ENCODE data around the gene SULT4A1.

SULT4A1 gene

DNA sequence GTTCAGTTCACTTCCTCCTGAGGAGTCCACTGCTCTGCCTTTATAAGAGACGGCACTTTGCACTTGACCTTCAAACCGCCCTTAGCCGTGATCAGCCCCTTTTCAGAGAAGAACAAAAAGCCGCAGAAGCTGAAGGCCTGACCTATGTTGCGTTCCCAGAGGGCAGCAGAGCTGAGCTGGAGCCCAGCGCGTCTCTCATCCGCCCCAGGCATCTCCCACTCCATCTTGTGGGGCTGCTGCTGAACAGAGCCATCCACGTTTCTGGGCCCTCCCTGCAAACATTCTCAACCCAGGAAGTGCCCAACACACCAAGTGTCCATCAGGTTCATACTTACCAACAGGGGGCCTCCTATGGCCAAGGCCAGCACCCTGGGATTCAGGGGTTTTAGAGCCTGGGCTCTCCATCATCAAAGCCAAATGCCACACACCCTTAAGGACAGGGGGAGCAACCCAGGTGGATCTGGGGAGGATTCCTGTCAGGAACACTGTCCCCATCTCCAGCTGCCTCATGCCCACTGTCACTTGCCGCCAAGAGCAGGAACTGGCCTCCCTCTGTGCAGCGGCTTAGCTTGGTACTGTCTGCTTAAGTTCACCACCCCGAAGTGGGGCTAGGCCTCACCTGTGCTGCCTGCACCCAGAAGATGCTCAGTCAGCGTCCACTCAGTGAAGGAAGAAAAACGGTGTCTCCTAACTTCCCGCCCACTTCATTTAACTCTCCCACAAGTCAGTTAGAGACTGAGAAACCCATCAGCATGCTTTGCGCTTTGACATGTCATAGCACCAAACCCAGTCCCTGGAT lies 34.2 kb downstream of the SULT4A1 start:
- peak overlapping the region; percentile 53 for H3K9ac ChIP-seq (ENCODE audit: low read depth, low read length, poor library complexity)
- peaks cover 15 to 17% of the 10 kb centered on the region in 2 donors for H3K4me1 ChIP-seq (ENCODE audit: control insufficient read depth in 2 of 2, insufficient read depth in 1 of 2, low read depth in 1 of 2, low read length in 2 of 2)
- H2BK12ac ChIP-seq (ENCODE audit: low read length) = no peak overlapping the region
- no peak overlapping the region for H3K23ac ChIP-seq (ENCODE audit: low read depth, low read length, poor library complexity)
- no peaks in the 10 kb centered on the region for H3K79me1 ChIP-seq (ENCODE audit: low read depth, low read length)
- H4K8ac ChIP-seq (ENCODE audit: low read depth, low read length) = no peak overlapping the region
- H3K27me3 ChIP-seq (ENCODE audit: control insufficient read depth in 3 of 3, insufficient read depth in 3 of 3, low read depth in 1 of 3, low read length in 3 of 3) = no peaks in the 10 kb centered on the region
- H3K4me2 ChIP-seq (ENCODE audit: insufficient read depth, low read length, poor library complexity, severe bottlenecking) = no peak overlapping the region
- H3K36me3 ChIP-seq (replicated peaks in 1 of 2; ENCODE audit: control insufficient read depth in 2 of 2, insufficient read depth in 2 of 2, low read length in 2 of 2) = peaks cover 4 to 55% of the 10 kb centered on the region in 2 donors
- H3K4me3 ChIP-seq (ENCODE audit: low read length in 2 of 2) = no peak overlapping the region
- no peak overlapping the region for H3K4ac ChIP-seq (ENCODE audit: low read length)
- no peak overlapping the region for H3K18ac ChIP-seq (ENCODE audit: low read length)
- H2BK5ac ChIP-seq (ENCODE audit: low read length) = no peak overlapping the region
- DNase-seq (ENCODE audit: low spot score) = no peak
- H2AK5ac ChIP-seq (ENCODE audit: low read depth, low read length) = no peak overlapping the region
- peaks cover 0 to 3% of the 10 kb centered on the region in 2 donors for H3K9me3 ChIP-seq (replicated peaks in 1 of 2; ENCODE audit: control insufficient read depth in 2 of 2, insufficient read depth in 1 of 2, low read depth in 1 of 2, low read length in 2 of 2)
- no peak overlapping the region for H3K27ac ChIP-seq (replicated peaks; ENCODE audit: low read length)
- WGBS, 2 donors (ENCODE audit: extremely low coverage in 2 of 2, insufficient read length in 2 of 2, insufficient replicate concordance in 1 of 2) = no CpG with 5 or more reads among the region's 16 CpGs
- H4K91ac ChIP-seq (ENCODE audit: low read depth, low read length, poor library complexity) = no peak overlapping the region
- H3K14ac ChIP-seq (ENCODE audit: low read length) = no peak overlapping the region
- no peak overlapping the region for H2BK15ac ChIP-seq (ENCODE audit: low read length)
- no peak overlapping the region for H2AFZ ChIP-seq (ENCODE audit: low read length)
- no peak overlapping the region for H2BK120ac ChIP-seq (ENCODE audit: low read depth, low read length)

DNA sequence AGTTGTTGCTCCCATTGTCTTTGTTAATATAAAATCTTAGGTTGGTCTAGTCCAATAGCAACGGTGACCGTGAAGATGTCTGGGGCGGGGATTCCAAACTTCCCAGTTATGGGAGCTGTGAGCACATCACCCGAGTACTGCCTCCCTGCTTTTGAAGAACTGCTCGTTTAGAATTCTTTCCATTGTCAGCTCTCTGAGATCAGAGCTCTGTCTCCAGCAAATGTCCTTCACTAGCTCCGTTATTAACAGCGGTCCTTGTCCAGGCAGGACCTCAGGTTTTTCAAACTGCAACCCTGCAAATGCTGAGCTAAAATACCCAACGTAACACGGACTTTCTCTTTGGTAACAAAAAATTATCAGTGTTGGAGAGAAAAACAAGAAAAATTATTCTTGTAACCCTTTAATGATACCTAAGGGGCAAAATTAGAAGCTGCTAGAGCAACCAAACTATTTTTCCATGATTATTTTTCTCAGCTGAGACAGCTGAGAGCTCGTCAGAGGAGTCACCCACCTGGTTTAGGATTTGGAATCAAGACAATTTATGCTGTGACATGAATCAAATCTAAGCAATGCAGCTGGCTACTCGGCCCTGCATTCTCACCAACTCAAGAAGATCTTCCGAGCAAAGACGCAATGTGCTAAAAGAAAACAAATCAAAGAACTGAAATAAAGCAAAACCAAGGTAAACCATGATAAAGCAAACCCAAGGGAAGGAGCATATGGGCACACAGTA lies 35.1 kb downstream of the SULT4A1 start:
- no peak overlapping the region for H2BK5ac ChIP-seq (ENCODE audit: low read length)
- H2BK120ac ChIP-seq (ENCODE audit: low read depth, low read length) = no peak overlapping the region
- H3K27me3 ChIP-seq (ENCODE audit: control insufficient read depth in 3 of 3, insufficient read depth in 3 of 3, low read depth in 1 of 3, low read length in 3 of 3) = no peaks in the 10 kb centered on the region
- no peak overlapping the region for H3K9ac ChIP-seq (ENCODE audit: low read depth, low read length, poor library complexity)
- H2AK5ac ChIP-seq (ENCODE audit: low read depth, low read length) = no peak overlapping the region
- peaks cover 0 to 3% of the 10 kb centered on the region in 2 donors for H3K9me3 ChIP-seq (replicated peaks in 1 of 2; ENCODE audit: control insufficient read depth in 2 of 2, insufficient read depth in 1 of 2, low read depth in 1 of 2, low read length in 2 of 2)
- no peak overlapping the region for H3K27ac ChIP-seq (replicated peaks; ENCODE audit: low read length)
- no peak overlapping the region for H2BK12ac ChIP-seq (ENCODE audit: low read length)
- no peak overlapping the region for H2AFZ ChIP-seq (ENCODE audit: low read length)
- H2BK15ac ChIP-seq (ENCODE audit: low read length) = no peak overlapping the region
- no peak overlapping the region for H3K4me3 ChIP-seq (ENCODE audit: low read length in 2 of 2)
- no peak overlapping the region for H3K4me2 ChIP-seq (ENCODE audit: insufficient read depth, low read length, poor library complexity, severe bottlenecking)
- no peak overlapping the region for H3K4ac ChIP-seq (ENCODE audit: low read length)
- peaks cover 19 to 20% of the 10 kb centered on the region in 2 donors for H3K4me1 ChIP-seq (ENCODE audit: control insufficient read depth in 2 of 2, insufficient read depth in 1 of 2, low read depth in 1 of 2, low read length in 2 of 2)
- no peak overlapping the region for H3K14ac ChIP-seq (ENCODE audit: low read length)
- no peaks in the 10 kb centered on the region for H3K79me1 ChIP-seq (ENCODE audit: low read depth, low read length)
- no peak overlapping the region for H3K18ac ChIP-seq (ENCODE audit: low read length)
- DNase-seq (ENCODE audit: low spot score) = no peak
- no peak overlapping the region for H4K91ac ChIP-seq (ENCODE audit: low read depth, low read length, poor library complexity)
- H3K23ac ChIP-seq (ENCODE audit: low read depth, low read length, poor library complexity) = no peak overlapping the region
- peaks cover 4 to 54% of the 10 kb centered on the region in 2 donors for H3K36me3 ChIP-seq (replicated peaks in 1 of 2; ENCODE audit: control insufficient read depth in 2 of 2, insufficient read depth in 2 of 2, low read length in 2 of 2)
- no peak overlapping the region for H4K8ac ChIP-seq (ENCODE audit: low read depth, low read length)
- no CpG with 5 or more reads among the region's 13 CpGs for WGBS, 2 donors (ENCODE audit: extremely low coverage in 2 of 2, insufficient read length in 2 of 2, insufficient replicate concordance in 1 of 2)

DNA sequence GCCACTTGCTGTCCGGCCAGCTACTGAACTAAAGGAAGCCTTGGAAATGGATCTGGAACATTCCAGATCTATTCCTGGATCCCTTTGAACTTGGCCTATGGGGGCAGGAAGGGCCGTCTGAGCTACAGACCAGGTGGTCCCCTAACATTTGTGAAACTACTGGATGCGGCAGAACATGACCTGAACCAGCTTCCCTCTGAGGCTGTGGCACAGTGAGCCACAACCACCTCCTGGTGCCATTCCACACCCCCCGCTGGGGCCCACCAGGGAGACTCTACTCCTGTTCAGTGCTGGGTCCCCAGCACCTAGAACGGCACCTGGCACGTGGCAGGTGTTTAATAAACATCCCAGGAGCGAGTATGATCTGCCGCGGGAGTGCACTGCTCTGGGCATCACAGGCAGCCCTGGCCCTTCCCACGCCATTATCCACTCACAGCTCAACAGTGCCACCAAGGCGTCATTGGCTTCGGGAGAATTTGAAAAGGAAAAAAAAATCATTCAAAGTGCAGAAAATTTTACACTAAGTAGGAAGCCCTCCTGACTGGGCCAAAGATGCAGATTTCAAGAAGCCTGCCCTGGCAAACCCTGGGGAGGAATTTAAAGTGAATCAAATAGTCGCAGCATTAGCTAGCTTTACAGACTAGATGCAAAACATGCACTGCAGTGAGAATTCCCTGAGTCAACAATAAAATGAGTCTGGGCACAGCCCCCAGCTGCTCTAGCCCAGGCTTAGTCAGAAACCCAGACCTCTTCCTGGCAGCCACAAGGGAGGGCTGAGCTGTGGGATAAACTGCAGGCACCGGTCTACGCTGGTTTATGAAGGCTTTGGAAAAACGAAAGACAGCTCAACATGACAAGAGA lies 35.9 kb downstream of the SULT4A1 start:
- H2AK5ac ChIP-seq (ENCODE audit: low read depth, low read length) = no peak overlapping the region
- H2AFZ ChIP-seq (ENCODE audit: low read length) = no peak overlapping the region
- no CpG with 5 or more reads among the region's 16 CpGs for WGBS, 2 donors (ENCODE audit: extremely low coverage in 2 of 2, insufficient read length in 2 of 2, insufficient replicate concordance in 1 of 2)

More for the DNA sequence above, 35.9 kb downstream of the SULT4A1 start:
- H3K27ac ChIP-seq (replicated peaks; ENCODE audit: low read length) = no peak overlapping the region
- no peak overlapping the region for H3K4me3 ChIP-seq (ENCODE audit: low read length in 2 of 2)
- no peak overlapping the region for H3K9ac ChIP-seq (ENCODE audit: low read depth, low read length, poor library complexity)
- no peak overlapping the region for H4K91ac ChIP-seq (ENCODE audit: low read depth, low read length, poor library complexity)
- DNase-seq (ENCODE audit: low spot score) = no peak
- no peak overlapping the region for H3K4ac ChIP-seq (ENCODE audit: low read length)
- no peak overlapping the region for H2BK5ac ChIP-seq (ENCODE audit: low read length)
- H3K79me1 ChIP-seq (ENCODE audit: low read depth, low read length) = no peaks in the 10 kb centered on the region
- H3K18ac ChIP-seq (ENCODE audit: low read length) = peak overlapping the region; percentile 32
- no peak overlapping the region for H3K23ac ChIP-seq (ENCODE audit: low read depth, low read length, poor library complexity)
- H3K4me2 ChIP-seq (ENCODE audit: insufficient read depth, low read length, poor library complexity, severe bottlenecking) = no peak overlapping the region
- H2BK12ac ChIP-seq (ENCODE audit: low read length) = no peak overlapping the region
- no peaks in the 10 kb centered on the region for H3K27me3 ChIP-seq (ENCODE audit: control insufficient read depth in 3 of 3, insufficient read depth in 3 of 3, low read depth in 1 of 3, low read length in 3 of 3)
- H3K9me3 ChIP-seq (replicated peaks in 1 of 2; ENCODE audit: control insufficient read depth in 2 of 2, insufficient read depth in 1 of 2, low read depth in 1 of 2, low read length in 2 of 2) = peaks cover 0 to 7% of the 10 kb centered on the region in 2 donors
- H4K8ac ChIP-seq (ENCODE audit: low read depth, low read length) = no peak overlapping the region
- H3K36me3 ChIP-seq (replicated peaks in 1 of 2; ENCODE audit: control insufficient read depth in 2 of 2, insufficient read depth in 2 of 2, low read length in 2 of 2) = peaks cover 2 to 46% of the 10 kb centered on the region in 2 donors
- H3K4me1 ChIP-seq (ENCODE audit: control insufficient read depth in 2 of 2, insufficient read depth in 1 of 2, low read depth in 1 of 2, low read length in 2 of 2) = peaks cover 19 to 20% of the 10 kb centered on the region in 2 donors
- no peak overlapping the region for H3K14ac ChIP-seq (ENCODE audit: low read length)
- H2BK15ac ChIP-seq (ENCODE audit: low read length) = no peak overlapping the region
- H2BK120ac ChIP-seq (ENCODE audit: low read depth, low read length) = no peak overlapping the region
